DND-41 (cell line): ENCODE measurements around the gene RARB.

Source experiments
- CTCF ChIP-seq: IDR thresholded peaks from 2 replicates; pipeline ENCODE4 v1.5.1; 2012; ENCODE audit warnings: borderline replicate concordance, low read length, moderate library complexity, mild to moderate bottlenecking; ENCODE audit not compliant: poor library complexity, severe bottlenecking; ENCODE audit errors: extremely low read depth
- EZH2 ChIP-seq: IDR thresholded peaks from 3 replicates; pipeline ENCODE4 v1.6.1; 2012; ENCODE audit warnings: borderline replicate concordance, low read depth, mild to moderate bottlenecking, moderate library complexity, low read length, inconsistent platforms; ENCODE audit not compliant: severe bottlenecking

GRCh38 chr3:25412269-25412668 lies 15.8 kb upstream of the RARB start:
- TF ChIP-seq CTCF (no peak), EZH2 (no peak)
